Mucosa of descending colon (tissue), 3 donors: ENCODE results near the gene PTPN20. TPM values are rescaled to one million over a fixed set of nuclear protein-coding genes. Genes with fewer than 3 reads are reported as not detected.
A peak's percentile ranks its signal among the peaks of the same experiment; 100 is the strongest.

ENCODE experiments used
- ATAC-seq: fragments of 200-7000 bp; cut with Tn5 transposase; one replicate; pipeline ENCODE4 v1.9.1; 2020; ENCODE audit warnings: mild to moderate bottlenecking, moderate library complexity
- DNase-seq, 3 donors: peaks; one replicate each; pipeline ENCODE4 v3.0.0-alpha.2; 2020
- H3K36me3 ChIP-seq: fragments of 200-600 bp; one replicate; pipeline ENCODE4 v1.8.0; 2021; ENCODE audit warnings: low read depth, mild to moderate bottlenecking
- H3K4me1 ChIP-seq: fragments of 200-600 bp; one replicate; pipeline ENCODE4 v1.8.0; 2021; ENCODE audit warnings: low read depth, mild to moderate bottlenecking
- H3K4me3 ChIP-seq: fragments of 200-600 bp; one replicate; pipeline ENCODE4 v1.8.0; 2021; ENCODE audit warnings: mild to moderate bottlenecking
- H3K9me3 ChIP-seq: fragments of 200-600 bp; one replicate; pipeline ENCODE4 v1.8.0; 2021; ENCODE audit warnings: mild to moderate bottlenecking
- intact Hi-C, 2 donors: fragments of 100-400 bp; cut with DNase I in 1 of 2; cut with micrococcal nuclease in 1 of 2; formaldehyde crosslinking; loops; one replicate each; pipeline versions ENCODE4 v1.11.0 to v1.11.1; 2022; cut with DNase I, micrococcal nuclease
- total RNA-seq, 3 donors: library from RNA; stranded (reverse); fragmentation: NEBNext Ultra II Directional in 2 of 3; extraction: Animal tissue kit (Norgen Biotek cat#: 25700) in 2 of 3; gene quantifications; one replicate each; pipeline versions ENCODE4 v1.2.1 to v1.2.4, GENCODE V29; 2021 to 2023
- TF ChIP-seq, protein P1 (sequence below): fragments of 200-600 bp; IDR thresholded peaks from one replicate; pipeline ENCODE4 v1.8.0; 2022; ENCODE audit warnings: antibody characterized with exemption, mild to moderate bottlenecking
- donor health status: DM: no; HTN: no; CAD: no; lungs with moderate emphysema.
- donor health status: DM: no; HTN: no; CAD: no.
- donor health status: DM: no; HTN: yes; CAD: no.

PTPN20 gene
- total RNA-seq, 3 donors from 2014 or later, result 1.6 to 6.5 (median 1.7) TPM

DNA sequence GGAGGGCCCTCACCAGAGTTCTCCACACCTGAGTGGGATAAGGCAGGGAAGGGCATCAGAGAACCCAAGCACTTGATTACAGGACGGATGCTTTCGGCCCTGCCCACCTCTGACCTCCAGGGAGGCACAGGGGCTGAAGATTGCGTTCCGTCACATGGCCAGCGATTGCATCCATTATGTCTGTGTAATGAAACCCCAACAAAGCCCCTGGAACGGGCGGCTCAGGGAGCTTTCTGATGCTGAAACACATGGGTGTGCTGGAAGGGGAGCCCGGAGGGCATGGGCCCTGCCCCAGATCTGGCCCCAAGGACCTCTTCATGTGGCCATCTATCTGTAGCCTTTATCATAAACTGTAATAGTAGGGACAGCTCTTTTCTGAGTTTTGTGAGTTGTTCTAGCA is 117.2 kb downstream of the PTPN20 start:
- intact Hi-C loops, result loop anchor here in 1 of 2 donors (10.0 kb wide), 1 partner anchor 286 kb away; no protein-coding TSS in a partner anchor
- no peak for ATAC-seq
- DNase-seq, result peak in 1 of 3 donors; percentile 17
- H3K4me1 ChIP-seq, result no peaks in the 10 kb centered on the region
- TF ChIP-seq, protein P1, sequence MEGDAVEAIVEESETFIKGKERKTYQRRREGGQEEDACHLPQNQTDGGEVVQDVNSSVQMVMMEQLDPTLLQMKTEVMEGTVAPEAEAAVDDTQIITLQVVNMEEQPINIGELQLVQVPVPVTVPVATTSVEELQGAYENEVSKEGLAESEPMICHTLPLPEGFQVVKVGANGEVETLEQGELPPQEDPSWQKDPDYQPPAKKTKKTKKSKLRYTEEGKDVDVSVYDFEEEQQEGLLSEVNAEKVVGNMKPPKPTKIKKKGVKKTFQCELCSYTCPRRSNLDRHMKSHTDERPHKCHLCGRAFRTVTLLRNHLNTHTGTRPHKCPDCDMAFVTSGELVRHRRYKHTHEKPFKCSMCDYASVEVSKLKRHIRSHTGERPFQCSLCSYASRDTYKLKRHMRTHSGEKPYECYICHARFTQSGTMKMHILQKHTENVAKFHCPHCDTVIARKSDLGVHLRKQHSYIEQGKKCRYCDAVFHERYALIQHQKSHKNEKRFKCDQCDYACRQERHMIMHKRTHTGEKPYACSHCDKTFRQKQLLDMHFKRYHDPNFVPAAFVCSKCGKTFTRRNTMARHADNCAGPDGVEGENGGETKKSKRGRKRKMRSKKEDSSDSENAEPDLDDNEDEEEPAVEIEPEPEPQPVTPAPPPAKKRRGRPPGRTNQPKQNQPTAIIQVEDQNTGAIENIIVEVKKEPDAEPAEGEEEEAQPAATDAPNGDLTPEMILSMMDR, result no peak
- H3K4me3 ChIP-seq, result no peak overlapping the region
- H3K9me3 ChIP-seq, result no peaks in the 10 kb centered on the region
- no peaks in the 10 kb centered on the region for H3K36me3 ChIP-seq

DNA sequence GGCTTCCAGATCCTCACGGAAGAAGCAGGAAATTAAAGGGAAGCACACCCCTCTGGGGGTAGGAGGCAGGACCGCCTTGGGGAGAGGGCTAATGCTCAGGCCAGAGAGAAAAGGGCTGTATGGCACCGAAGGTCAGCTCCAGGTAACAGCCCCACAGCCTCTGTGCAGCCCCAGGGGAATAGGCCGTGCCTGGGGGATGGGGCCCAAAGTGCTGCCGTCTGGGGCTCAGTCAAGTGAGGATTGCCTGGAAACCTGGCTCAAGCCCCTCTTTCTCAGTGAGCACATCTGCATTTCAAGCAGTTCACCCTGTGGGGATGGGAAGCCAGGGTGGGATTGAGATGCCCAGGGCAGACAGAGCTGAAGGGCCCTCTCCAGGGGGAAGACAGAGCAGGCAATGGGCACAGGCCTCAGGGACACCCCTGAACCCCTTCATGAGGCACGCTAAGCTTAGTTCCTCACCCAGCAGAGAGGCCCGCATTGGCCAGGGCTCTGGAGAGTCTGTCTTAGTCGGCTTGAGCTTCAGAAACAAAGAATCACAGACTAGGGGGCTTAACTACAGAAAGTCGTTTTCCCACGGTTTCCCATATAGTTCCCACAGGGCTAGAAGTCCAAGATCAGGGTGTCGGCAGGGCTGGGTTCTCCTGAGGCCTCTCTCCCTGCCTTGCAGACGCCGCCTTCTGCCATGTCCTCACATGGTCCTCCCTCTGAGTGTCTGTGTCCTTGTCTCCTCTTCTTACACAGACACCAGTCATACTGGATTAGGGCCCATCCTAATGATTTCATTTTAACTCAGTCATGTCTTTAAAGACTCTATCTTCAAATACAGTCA is 118.2 kb downstream of the PTPN20 start:
- DNase-seq, result peak in 1 of 3 donors; percentile 19
- Histone ChIP-seq H3K4me3 (no peak overlapping the region), H3K4me1 (no peaks in the 10 kb centered on the region), H3K9me3 (no peaks in the 10 kb centered on the region), H3K36me3 (no peaks in the 10 kb centered on the region)
- ATAC-seq, result no peak
- TF ChIP-seq, protein P1, result no peak
- intact Hi-C loops, result loop anchor here in 1 of 2 donors (10.0 kb wide), 1 partner anchor 285 kb away; no protein-coding TSS in a partner anchor

DNA sequence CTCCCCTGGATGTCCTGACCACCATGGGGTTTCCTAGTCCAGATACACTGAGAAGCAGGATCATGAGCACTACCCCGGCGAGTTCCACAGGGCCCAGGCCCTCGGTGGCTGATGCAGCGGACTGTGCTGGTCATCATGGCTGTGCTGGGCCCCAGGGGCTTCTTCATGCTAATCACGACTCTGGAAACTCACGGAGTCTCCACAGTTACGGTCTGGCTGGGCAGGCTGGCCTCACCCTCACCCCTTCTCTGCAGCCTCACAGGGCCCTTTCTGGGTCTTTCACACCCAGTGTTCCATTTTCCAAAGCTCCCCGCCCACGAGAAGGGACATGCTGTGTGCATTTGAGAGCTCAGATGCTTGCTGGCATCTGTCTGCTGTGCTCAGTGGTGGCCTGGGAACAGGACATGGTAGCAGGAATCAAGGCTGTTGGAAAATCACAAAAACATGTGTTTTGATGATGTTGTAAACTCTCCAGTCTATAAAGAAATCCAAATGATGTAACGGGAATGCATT is 119.0 kb downstream of the PTPN20 start:
- ATAC-seq, result no peak
- Histone ChIP-seq H3K9me3 (no peaks in the 10 kb centered on the region), H3K36me3 (no peaks in the 10 kb centered on the region), H3K4me3 (no peak overlapping the region), H3K4me1 (no peaks in the 10 kb centered on the region)
- intact Hi-C loops, result no loop called here
- DNase-seq, result peak in 1 of 3 donors; percentile 40
- TF ChIP-seq, protein P1, result no peak

DNA sequence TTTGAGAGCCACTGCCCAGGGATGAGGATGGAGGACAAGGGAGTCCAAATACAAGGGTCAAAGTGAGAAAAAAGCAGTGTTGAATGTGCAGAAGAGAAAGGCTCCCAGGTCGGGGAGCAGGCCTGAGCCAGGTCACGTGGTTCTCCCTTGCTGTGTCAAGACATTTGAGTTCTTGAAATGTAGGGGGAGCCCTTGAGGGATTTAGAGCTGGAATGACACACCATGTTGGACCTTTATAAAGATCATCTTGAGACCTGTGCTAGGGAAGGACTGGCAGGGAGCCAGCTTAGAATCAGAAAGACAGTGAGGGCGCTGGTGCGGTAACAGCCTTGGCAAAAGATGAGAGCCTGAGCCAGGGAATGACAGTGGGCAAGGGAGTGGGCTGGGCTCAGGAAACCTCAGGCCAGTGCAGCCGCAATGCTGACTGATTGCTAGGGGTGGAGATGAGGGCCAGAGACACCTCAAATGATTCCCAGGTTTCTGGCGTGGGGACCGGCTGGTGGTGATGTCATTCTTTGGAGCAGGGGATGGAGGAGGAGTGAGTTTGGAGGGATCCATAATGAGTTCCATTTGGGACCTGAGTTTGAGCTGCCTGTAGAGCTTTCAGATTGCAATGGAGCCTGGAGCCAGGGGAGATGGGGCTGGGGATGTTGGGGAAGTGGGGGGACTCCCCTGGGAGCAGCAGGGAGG is 120.1 kb downstream of the PTPN20 start:
- DNase-seq (no peak), ATAC-seq (peak; percentile 10)
- H3K4me1 ChIP-seq, result no peaks in the 10 kb centered on the region
- H3K9me3 ChIP-seq, result no peaks in the 10 kb centered on the region
- intact Hi-C loops, result no loop called here
- H3K4me3 ChIP-seq, result no peak overlapping the region
- TF ChIP-seq, protein P1, result no peak
- no peaks in the 10 kb centered on the region for H3K36me3 ChIP-seq

DNA sequence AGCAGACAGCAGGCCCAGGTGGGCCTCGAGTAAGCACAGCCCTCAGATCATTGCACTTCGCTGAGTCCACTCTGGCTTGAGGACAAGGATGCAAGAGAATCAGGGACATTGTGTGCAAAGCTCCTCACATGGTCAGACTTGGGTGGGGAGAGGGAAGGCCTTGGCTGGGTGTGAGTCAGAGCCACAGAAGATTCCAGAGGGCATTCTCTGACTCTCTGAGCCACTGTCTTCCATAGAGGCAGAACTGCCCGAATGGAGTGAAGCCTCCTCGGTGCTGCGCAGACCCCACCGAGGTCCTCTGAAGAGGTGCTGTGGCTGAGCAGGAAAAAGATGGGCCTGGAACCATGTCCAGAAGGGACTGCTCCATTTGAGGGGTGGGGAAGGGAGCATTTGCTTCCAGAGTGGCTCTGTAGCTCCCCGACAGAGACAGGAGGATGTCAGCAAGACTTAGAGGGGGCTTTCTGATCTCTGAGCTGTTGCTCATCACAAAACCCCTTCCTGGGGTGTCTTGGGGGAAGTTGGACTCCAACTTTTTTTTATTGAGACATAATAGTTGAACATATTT is 120.8 kb downstream of the PTPN20 start:
- Histone ChIP-seq H3K4me3 (no peak overlapping the region), H3K9me3 (no peaks in the 10 kb centered on the region), H3K36me3 (no peaks in the 10 kb centered on the region), H3K4me1 (no peaks in the 10 kb centered on the region)
- TF ChIP-seq, protein P1, result no peak
- intact Hi-C loops, result no loop called here
- no peak for DNase-seq
- ATAC-seq, result peak; percentile 61
